Neural progenitor cell (in vitro differentiated cells): ENCODE results near the gene LMX1B.

ENCODE experiments used
- EZH2 ChIP-seq: fragments of 200-600 bp; sonication (generic); IDR thresholded peaks from 2 replicates; pipeline ENCODE4 v1.6.1; 2017; ENCODE audit warnings: antibody characterized with exemption, mild to moderate bottlenecking, moderate library complexity
- EZH2phosphoT487 ChIP-seq: fragments of 200-600 bp; sonication (generic); IDR thresholded peaks from 2 replicates; pipeline ENCODE4 v1.6.1; 2017; ENCODE audit warnings: antibody characterized with exemption
- TF ChIP-seq, protein P1 (sequence below): fragments of 200-600 bp; sonication (generic); IDR thresholded peaks from 2 replicates; pipeline ENCODE4 v1.5.1; 2017; ENCODE audit warnings: antibody characterized with exemption, mild to moderate bottlenecking

DNA sequence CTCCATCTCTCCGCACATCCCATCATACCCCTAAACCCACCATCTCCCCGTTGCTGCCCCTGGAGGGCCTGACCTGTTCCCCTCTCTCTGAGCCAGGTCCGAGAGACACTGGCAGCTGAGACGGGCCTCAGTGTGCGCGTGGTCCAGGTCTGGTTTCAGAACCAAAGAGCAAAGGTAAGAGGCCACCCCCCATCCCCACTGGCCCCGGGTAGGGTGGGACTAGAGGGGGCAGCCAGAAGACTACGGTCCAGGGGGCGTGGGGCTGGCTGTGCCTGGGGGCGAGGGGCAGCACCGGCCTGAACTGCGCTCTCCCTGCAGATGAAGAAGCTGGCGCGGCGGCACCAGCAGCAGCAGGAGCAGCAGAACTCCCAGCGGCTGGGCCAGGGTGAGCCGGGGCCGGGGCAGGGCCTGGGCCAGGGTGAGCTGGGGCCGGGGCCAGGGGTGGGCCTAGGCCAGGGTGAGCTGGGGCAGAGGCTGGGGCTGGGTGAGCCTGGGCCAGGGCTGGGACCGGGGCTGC, 79.8 kb downstream of the LMX1B start:
- TF ChIP-seq, protein P1, sequence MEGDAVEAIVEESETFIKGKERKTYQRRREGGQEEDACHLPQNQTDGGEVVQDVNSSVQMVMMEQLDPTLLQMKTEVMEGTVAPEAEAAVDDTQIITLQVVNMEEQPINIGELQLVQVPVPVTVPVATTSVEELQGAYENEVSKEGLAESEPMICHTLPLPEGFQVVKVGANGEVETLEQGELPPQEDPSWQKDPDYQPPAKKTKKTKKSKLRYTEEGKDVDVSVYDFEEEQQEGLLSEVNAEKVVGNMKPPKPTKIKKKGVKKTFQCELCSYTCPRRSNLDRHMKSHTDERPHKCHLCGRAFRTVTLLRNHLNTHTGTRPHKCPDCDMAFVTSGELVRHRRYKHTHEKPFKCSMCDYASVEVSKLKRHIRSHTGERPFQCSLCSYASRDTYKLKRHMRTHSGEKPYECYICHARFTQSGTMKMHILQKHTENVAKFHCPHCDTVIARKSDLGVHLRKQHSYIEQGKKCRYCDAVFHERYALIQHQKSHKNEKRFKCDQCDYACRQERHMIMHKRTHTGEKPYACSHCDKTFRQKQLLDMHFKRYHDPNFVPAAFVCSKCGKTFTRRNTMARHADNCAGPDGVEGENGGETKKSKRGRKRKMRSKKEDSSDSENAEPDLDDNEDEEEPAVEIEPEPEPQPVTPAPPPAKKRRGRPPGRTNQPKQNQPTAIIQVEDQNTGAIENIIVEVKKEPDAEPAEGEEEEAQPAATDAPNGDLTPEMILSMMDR, result no peak
- TF ChIP-seq EZH2 (no peak), EZH2phosphoT487 (no peak)
